K562 (cell line): Measurements from ENCODE around the gene RAB5A. TPM values are rescaled to one million over a fixed set of nuclear protein-coding genes. Genes with fewer than 3 reads are reported as not detected.

ENCODE experiments used
- CHD4 ChIP-seq: fragments of 200-600 bp; sonication (generic); IDR thresholded peaks from 3 replicates; pipeline ENCODE4 v1.6.1; 2012; ENCODE audit warnings: low read depth, mild to moderate bottlenecking, mixed read lengths, low read length, inconsistent platforms; ENCODE audit not compliant: insufficient read depth, insufficient replicate concordance, poor library complexity, severe bottlenecking
- DIDO1 ChIP-seq: fragments of 450-650 bp; IDR thresholded peaks from 2 replicates; pipeline ENCODE4 v1.6.1; 2016; ENCODE audit warnings: low read depth, missing biosample characterization, missing genetic modification characterization
- HDAC6 ChIP-seq: IDR thresholded peaks from 2 replicates; pipeline ENCODE4 v1.6.1; 2012; ENCODE audit warnings: low read depth, mild to moderate bottlenecking, control low read depth, inconsistent platforms, low read length, moderate library complexity
- KDM2B ChIP-seq: fragments of 250-450 bp; sonication (Bioruptor Pico); IDR thresholded peaks from 2 replicates; pipeline ENCODE4 v1.8.0; 2021; ENCODE audit warnings: mild to moderate bottlenecking, moderate library complexity
- LCOR ChIP-seq: sonication (generic); formaldehyde crosslinking; IDR thresholded peaks from 2 replicates; pipeline ENCODE4 v1.8.0; 2022; ENCODE audit warnings: mild to moderate bottlenecking, missing genetic modification reagents
- MCM5 ChIP-seq: fragments of 450-650 bp; IDR thresholded peaks from 2 replicates; pipeline ENCODE4 v1.6.1; 2016; ENCODE audit warnings: low read depth
- RNF2 ChIP-seq: sonication (generic); IDR thresholded peaks from 2 replicates; pipeline ENCODE4 v1.6.1; 2016
- RUNX1 ChIP-seq: sonication (generic); IDR thresholded peaks from 2 replicates; pipeline ENCODE4 v1.6.1; 2016; ENCODE audit warnings: antibody characterized with exemption, low read depth
- SETDB1 ChIP-seq: IDR thresholded peaks from one replicate; pipeline ENCODE4 v1.6.1; 2012; ENCODE audit warnings: low read length, control low read depth, inconsistent platforms
- SMC3 ChIP-seq: conservative IDR thresholded peaks from 2 replicates; pipeline ENCODE4 v1.6.1; 2011; ENCODE audit warnings: low read depth, low read length, improper control_type of control experiment; ENCODE audit not compliant: insufficient read depth
- SNRNP70 ChIP-seq: fragments of 200-400 bp; formaldehyde crosslinking; optimal IDR thresholded peaks from 2 replicates; pipeline ENCODE3; 2017; ENCODE audit warnings: low read depth, low read length
- XRCC5 ChIP-seq: fragments of 200-400 bp; formaldehyde crosslinking; IDR thresholded peaks from 2 replicates; pipeline ENCODE4 v1.6.1; 2017; ENCODE audit warnings: low read depth, mild to moderate bottlenecking, low read length
- ZNF143 ChIP-seq: sonication (generic); formaldehyde crosslinking; IDR thresholded peaks from 2 replicates; pipeline ENCODE4 v1.9.0; 2022; ENCODE audit warnings: mild to moderate bottlenecking, missing genetic modification reagents
- ZNF431 ChIP-seq: sonication (generic); formaldehyde crosslinking; IDR thresholded peaks from 2 replicates; pipeline ENCODE4 v1.8.0; 2022; ENCODE audit warnings: mild to moderate bottlenecking, missing genetic modification reagents
- ZNF785 ChIP-seq: fragments of 250-450 bp; sonication (Bioruptor Pico); IDR thresholded peaks from 2 replicates; pipeline ENCODE4 v1.4.0; 2020; ENCODE audit warnings: mild to moderate bottlenecking
- polyA plus RNA-seq, 8 experiments: library from polyadenylated mRNA; depleted of rRNA in 4 of 8; stranded (reverse) in 5 of 8; unstranded in 3 of 8; fragments of >200 nt; fragmentation: Nextera tagmentation in 2 of 8; fragmentation: Illumina TruSeq in 1 of 8; extraction: Ambion mirVana in 2 of 8; extraction: Trizol in 1 of 8; gene quantifications; 2 replicates each; pipeline versions ENCODE4 v1.2.1 to v1.2.3, GENCODE V29; 2011 to 2014; ENCODE audit warnings: inconsistent platforms in 1 of 8, missing spikeins in 1 of 8
- total RNA-seq, 7 experiments: library from RNA; depleted of rRNA in 6 of 7; stranded (reverse); fragments of >200 nt in 6 of 7; fragmentation: Illumina TruSeq in 2 of 7; extraction: Trizol in 2 of 7; gene quantifications; 2 replicates each; pipeline versions ENCODE4 v1.2.1 to v1.2.3, GENCODE V29; 2011 to 2021; ENCODE audit warnings: low replicate concordance in 1 of 7
- TF ChIP-seq, protein P1 (sequence below), 3 experiments: IDR thresholded peaks in 2 of 3; conservative IDR thresholded peaks in 1 of 3; 2 replicates each; pipeline ENCODE4 v1.5.1; 2011 to 2012; ENCODE audit warnings: low read length in 3 of 3, mild to moderate bottlenecking in 3 of 3, control low read depth in 2 of 3, improper control_type of control experiment in 1 of 3, inconsistent platforms in 1 of 3, low read depth in 1 of 3, mixed read lengths in 1 of 3, moderate library complexity in 1 of 3; ENCODE audit not compliant: insufficient read depth in 2 of 3
- TF ChIP-seq, protein P2 (sequence below): fragments of 450-650 bp; IDR thresholded peaks from one replicate; pipeline ENCODE4 v1.6.1; 2018; ENCODE audit warnings: mild to moderate bottlenecking, moderate library complexity; ENCODE audit not compliant: partially characterized antibody
- TF ChIP-seq, protein P3 (sequence below), 2 experiments: fragments of 450-650 bp in 1 of 2; sonication (generic) in 1 of 2; formaldehyde crosslinking in 1 of 2; IDR thresholded peaks in 1 of 2; conservative IDR thresholded peaks in 1 of 2; 2 replicates each; pipeline versions ENCODE4 v1.6.1 to v1.8.1; 2016 to 2023; ENCODE audit warnings: mild to moderate bottlenecking in 2 of 2, moderate library complexity in 2 of 2, inconsistent platforms in 1 of 2, missing genetic modification reagents in 1 of 2
- TF ChIP-seq, protein P4 (sequence below), 3 experiments: fragments of 200-800 bp in 1 of 3; sonication (Bioruptor generic) in 1 of 3; sonication (generic) in 1 of 3; formaldehyde crosslinking in 1 of 3; IDR thresholded peaks; 2 replicates each; pipeline versions ENCODE4 v1.6.1 to v1.8.0; 2016 to 2022; ENCODE audit warnings: mild to moderate bottlenecking in 2 of 3, missing compliant biosample characterization in 2 of 3, missing genetic modification characterization in 2 of 3, missing genetic modification reagents in 1 of 3
- TF ChIP-seq, protein P5 (sequence below): sonication (generic); formaldehyde crosslinking; IDR thresholded peaks from 2 replicates; pipeline ENCODE4 v1.8.0; 2022; ENCODE audit warnings: mild to moderate bottlenecking, missing genetic modification reagents

The RAB5A gene
- total and polyA plus RNA-seq, 9 of the 15 experiments (the other 6 are each of a cell fraction or from before 2014, with no cell fraction given): 28.3 to 64.2 (median 49.0) TPM

DNA sequence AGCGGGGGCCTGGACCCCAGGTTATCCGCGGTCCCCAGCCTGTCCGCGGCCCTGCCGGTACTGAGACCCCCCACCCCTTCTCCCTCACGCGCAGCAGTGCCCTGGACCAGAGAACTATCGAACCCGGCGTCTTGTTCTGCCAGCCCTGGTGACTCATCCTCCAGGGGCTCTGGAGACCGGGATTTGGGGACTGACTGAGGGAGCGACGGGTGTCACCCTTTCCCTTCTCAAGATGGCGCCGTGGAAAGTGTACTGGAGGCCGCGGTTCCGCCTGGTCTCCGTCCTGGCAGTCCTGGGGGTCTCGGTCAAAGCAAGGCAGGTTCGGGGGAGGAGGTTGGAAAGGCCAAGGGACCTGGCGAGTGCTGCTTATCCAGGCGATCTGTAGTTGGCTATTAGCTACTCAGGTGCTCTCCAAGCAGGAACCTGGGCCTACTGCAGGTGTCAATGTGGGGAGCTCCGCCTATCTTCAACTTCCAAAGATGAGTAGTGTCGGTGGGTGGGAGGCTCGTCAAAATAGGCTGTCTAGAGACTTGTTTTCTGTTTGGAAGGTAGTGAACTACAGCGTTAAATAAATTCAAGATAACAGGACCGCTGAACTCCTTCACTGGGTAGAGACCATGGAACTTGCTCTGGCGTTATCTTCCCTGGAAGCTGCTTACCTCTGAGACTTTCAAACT lies 790 bp downstream of the RAB5A start (continued):
- TF ChIP-seq CHD4 (no peak), RNF2 (no peak), SMC3 (no peak), SNRNP70 (no peak), MCM5 (no peak), XRCC5 (no peak; the same call in 1 of the 2 replicates), DIDO1 (no peak), ZNF785 (CRISPR knock-in tag) (no peak), KDM2B (no peak), SETDB1 (no peak), LCOR (CRISPR knock-in tag) (peak; percentile 62), RUNX1 (no peak), ZNF143 (CRISPR knock-in tag) (peak; percentile 44; the same call in 1 of the 2 replicates), ZNF431 (CRISPR knock-in tag) (no peak), HDAC6 (no peak)
- TF ChIP-seq, protein P1, sequence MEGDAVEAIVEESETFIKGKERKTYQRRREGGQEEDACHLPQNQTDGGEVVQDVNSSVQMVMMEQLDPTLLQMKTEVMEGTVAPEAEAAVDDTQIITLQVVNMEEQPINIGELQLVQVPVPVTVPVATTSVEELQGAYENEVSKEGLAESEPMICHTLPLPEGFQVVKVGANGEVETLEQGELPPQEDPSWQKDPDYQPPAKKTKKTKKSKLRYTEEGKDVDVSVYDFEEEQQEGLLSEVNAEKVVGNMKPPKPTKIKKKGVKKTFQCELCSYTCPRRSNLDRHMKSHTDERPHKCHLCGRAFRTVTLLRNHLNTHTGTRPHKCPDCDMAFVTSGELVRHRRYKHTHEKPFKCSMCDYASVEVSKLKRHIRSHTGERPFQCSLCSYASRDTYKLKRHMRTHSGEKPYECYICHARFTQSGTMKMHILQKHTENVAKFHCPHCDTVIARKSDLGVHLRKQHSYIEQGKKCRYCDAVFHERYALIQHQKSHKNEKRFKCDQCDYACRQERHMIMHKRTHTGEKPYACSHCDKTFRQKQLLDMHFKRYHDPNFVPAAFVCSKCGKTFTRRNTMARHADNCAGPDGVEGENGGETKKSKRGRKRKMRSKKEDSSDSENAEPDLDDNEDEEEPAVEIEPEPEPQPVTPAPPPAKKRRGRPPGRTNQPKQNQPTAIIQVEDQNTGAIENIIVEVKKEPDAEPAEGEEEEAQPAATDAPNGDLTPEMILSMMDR (IDR thresholded peaks at IDR 0.05 in 2 of 3, conservative IDR thresholded peaks at IDR 0.05 in 1 of 3; ENCODE audit: insufficient read depth in 2 of 3, low read depth in 1 of 3, low read length in 3 of 3): no peak
- TF ChIP-seq, protein P2, sequence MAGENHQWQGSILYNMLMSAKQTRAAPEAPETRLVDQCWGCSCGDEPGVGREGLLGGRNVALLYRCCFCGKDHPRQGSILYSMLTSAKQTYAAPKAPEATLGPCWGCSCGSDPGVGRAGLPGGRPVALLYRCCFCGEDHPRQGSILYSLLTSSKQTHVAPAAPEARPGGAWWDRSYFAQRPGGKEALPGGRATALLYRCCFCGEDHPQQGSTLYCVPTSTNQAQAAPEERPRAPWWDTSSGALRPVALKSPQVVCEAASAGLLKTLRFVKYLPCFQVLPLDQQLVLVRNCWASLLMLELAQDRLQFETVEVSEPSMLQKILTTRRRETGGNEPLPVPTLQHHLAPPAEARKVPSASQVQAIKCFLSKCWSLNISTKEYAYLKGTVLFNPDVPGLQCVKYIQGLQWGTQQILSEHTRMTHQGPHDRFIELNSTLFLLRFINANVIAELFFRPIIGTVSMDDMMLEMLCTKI: no peak
- TF ChIP-seq, protein P3, sequence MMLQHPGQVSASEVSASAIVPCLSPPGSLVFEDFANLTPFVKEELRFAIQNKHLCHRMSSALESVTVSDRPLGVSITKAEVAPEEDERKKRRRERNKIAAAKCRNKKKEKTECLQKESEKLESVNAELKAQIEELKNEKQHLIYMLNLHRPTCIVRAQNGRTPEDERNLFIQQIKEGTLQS (IDR thresholded peaks at IDR 0.05): peak; percentile 92
- TF ChIP-seq, protein P3 (CRISPR knock-in tag; conservative IDR thresholded peaks at IDR 0.05): peak; percentile 54; the same call in 1 of the 2 replicates
- TF ChIP-seq, protein P4, sequence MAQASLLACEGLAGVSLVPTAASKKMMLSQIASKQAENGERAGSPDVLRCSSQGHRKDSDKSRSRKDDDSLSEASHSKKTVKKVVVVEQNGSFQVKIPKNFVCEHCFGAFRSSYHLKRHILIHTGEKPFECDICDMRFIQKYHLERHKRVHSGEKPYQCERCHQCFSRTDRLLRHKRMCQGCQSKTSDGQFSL (CRISPR knock-in tag; IDR thresholded peaks at IDR 0.05): peak; percentile 91
- TF ChIP-seq, protein P4 (tag; IDR thresholded peaks at IDR 0.05): no peak
- TF ChIP-seq, protein P5, sequence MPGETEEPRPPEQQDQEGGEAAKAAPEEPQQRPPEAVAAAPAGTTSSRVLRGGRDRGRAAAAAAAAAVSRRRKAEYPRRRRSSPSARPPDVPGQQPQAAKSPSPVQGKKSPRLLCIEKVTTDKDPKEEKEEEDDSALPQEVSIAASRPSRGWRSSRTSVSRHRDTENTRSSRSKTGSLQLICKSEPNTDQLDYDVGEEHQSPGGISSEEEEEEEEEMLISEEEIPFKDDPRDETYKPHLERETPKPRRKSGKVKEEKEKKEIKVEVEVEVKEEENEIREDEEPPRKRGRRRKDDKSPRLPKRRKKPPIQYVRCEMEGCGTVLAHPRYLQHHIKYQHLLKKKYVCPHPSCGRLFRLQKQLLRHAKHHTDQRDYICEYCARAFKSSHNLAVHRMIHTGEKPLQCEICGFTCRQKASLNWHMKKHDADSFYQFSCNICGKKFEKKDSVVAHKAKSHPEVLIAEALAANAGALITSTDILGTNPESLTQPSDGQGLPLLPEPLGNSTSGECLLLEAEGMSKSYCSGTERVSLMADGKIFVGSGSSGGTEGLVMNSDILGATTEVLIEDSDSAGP (CRISPR knock-in tag): 0 out of 2 replicates have a peak, but pooled peaks have one; percentile 57
